Germinal center (tissue), 1 donor: ENCODE results near the gene STAC.
"Not testable (repeated sequence)": the region's sequence is repeated elsewhere in the genome, so short reads cannot be mapped to it uniquely, and the experiment has no call there.

ENCODE experiments used
- DNase-seq: peaks from one replicate; pipeline ENCODE4 v3.0.0; 2012; ENCODE audit warnings: mixed read lengths, low spot score

The STAC gene

GRCh38 chr3:36520241-36521006 lies 140.1 kb downstream of the STAC start:
- no peak for DNase-seq

DNA sequence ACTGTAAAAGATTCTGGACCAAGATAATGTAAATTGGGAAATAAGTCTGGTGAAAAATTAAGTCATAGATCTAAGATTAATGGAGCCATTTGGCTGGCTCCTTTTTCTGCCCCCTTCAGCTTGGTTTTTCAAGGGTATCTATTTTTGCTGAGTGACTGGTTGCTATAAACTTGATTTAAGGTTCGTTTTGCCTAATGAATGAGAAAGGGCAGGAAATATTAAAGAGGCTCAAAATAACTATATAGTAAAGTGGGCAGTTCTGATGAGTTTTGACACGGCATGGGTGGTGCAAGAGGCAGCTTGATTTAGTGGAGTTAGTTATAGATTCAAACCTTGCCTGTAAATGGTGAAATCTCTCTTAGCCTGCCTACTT lies 140.7 kb downstream of the STAC start:
- no peak for DNase-seq

- DNase-seq, result no peak
These were observed 144.3 kb downstream of the STAC start for GRCh38 chr3:36524560-36524959.

DNA sequence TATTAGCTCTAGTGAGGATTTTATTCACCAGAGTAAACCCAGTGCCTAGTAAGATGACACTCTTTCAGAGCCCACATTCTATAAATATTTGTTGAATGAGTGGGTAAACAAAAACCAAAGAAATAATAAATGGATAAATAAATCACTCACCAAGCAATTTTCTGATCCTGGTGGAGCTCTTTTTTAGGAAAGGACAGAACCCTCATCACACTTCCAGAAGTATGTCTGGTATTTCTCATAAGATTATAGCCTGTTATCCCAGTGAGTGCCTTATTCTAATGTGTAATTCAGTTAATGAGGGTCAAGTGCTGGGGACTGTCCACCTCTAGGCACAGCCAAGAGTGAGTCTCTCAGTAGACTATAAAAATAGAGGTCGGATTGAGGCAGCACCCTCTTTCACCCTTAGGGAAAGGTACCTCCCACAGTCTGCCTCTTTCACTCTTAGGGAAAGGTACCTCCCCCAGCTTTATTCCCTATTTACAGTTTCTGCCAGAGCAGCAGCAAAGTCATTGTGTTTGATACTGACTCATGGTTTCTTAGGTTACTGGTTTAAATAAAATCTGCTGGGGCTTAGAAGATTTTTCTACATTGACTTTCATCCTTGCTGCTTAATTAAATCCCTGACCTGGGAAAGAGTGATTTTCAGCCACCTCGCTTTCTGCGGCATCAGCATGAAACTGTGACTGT lies 145.0 kb downstream of the STAC start:
- DNase-seq, result no peak

GRCh38 chr3:36538136-36538749 lies 157.9 kb downstream of the STAC start:
- DNase-seq, result no peak

GRCh38 chr3:36540888-36541518 lies 160.7 kb downstream of the STAC start:
- no peak for DNase-seq

DNA sequence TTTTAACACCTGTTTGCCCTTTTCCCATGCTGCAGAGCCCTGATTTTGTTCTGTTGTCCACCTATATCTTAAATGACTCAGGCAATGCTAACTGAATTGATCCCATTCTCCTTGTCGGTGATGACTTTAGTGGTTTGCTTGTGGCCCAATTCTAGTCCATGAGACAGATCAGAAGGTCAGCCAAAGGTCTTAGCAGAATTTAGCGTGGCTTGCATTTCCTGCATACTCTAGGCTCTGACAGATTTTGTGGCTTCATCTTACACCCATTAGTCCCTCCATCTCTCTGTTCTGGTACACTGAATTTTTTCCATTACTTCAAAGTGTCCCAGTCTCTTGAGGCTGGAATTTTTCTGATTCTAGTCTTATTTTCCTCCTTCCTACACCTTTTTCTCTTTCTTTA lies 161.9 kb downstream of the STAC start:
- DNase-seq, result no peak

GRCh38 chr3:36543276-36543997 lies 163.1 kb downstream of the STAC start:
- DNase-seq, result no peak

- no peak for DNase-seq
These were observed 165.9 kb downstream of the STAC start for GRCh38 chr3:36546226-36546625.

DNA sequence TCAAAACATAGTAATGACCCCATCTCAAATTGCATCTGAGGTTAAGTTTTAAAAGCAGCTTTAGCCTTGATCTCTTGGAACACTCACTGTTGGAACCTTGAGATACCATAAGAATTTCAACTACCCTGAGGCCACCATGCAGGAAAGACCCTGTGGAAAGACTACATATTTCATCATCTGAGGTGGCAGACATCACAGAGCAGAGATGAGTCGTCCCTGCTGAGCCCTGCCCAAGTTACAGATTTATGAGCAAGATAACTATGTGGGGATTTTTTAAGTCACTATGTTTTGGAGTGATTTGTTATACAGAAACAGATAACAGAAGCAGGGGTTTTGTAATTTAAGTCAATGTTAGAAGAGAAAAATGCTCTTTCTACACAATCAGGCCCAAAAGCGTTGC lies 168.4 kb downstream of the STAC start:
- DNase-seq, result no peak

GRCh38 chr3:36557021-36557707 lies 176.9 kb downstream of the STAC start:
- peak; percentile 33 for DNase-seq

GRCh38 chr3:36557708-36558421 lies 177.6 kb downstream of the STAC start:
- no peak for DNase-seq

- DNase-seq, result no peak
These were observed 178.7 kb downstream of the STAC start for GRCh38 chr3:36558961-36559360.

DNA sequence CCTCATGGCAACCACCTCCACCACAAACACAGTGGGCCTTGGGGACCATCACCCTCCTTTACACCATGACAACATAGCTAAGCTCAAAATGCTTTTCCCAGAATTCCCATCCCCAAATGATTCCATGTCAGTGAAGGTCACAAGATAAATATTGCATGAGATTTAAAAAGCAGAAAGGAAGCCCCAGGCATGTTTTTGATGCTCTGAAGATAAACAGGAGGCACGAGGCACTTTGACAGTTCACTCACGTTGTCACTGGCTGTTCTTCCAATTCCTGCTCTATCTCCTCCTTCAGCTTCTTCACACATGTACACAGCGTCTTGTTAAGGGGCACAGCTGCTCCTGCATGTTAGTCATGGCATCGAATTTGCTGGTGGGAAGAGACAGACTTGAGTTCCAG lies 180.4 kb downstream of the STAC start:
- no peak for DNase-seq

- DNase-seq, result no peak
These were observed 181.3 kb downstream of the STAC start for GRCh38 chr3:36561601-36562000.

DNA sequence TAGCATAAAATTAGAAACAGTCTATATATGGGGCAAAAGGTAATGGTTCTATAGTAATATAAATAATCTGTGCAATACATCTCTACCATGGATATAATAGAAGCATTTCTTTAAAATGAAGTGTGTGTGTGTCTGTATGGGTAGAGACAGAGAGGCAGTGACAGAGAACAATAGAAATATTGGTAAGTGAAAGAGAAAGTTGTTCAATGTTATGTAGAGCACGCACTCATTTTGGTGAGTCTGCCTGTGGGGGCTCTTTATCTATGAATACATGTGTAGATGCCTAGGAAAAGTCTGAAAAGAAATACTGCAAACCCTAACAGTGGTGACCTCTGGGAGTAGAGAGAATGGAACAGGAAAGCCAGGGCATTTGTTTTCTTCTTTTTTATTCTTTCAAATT lies 182.6 kb downstream of the STAC start:
- DNase-seq, result no peak

GRCh38 chr3:36575241-36575640 lies 194.9 kb downstream of the STAC start:
- DNase-seq, result no peak

- DNase-seq, result not testable (repeated sequence)
These were observed 198.1 kb downstream of the STAC start for GRCh38 chr3:36578418-36578817.

DNA sequence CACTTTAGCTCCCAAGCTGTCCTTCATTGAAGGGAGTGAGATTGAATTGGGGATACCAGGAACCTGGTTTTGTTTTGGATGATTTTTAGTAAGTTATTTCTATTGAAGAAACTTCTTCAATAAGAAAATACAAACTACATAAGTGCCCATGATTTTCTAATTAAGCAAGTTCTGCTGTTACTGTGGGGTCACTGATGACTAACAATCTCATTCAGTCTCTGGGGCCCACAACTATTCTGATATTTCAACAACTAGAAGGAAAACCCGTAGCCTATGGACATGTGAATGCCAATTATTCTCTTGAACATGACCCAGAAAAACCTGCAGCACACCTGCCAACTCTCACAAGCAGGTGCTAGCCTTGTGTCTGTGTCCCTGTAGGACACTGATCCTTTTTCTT lies 199.4 kb downstream of the STAC start:
- DNase-seq, result no peak

GRCh38 chr3:36580716-36581115 lies 200.4 kb downstream of the STAC start:
- DNase-seq, result no peak

- DNase-seq, result no peak
These were observed 211.7 kb downstream of the STAC start for GRCh38 chr3:36591959-36592358.
